Measurements from ENCODE around the gene S100B. TPM values are rescaled to one million over a fixed set of nuclear protein-coding genes. Genes with fewer than 3 reads are reported as not detected.

Gene S100B
- total and polyA plus RNA-seq, 2 of the 8 experiments (the other 6 are each of a cell fraction or from before 2014, with no cell fraction given) = 0.36 to 0.69 TPM

Other genes with a start within 250 kb of the S100B start
- 24.4 and 27.1 TPM in 2 replicates for gene DIP2A, start 146.2 kb downstream of the S100B start, total RNA-seq (2021; fragmentation: NEBNext Ultra II Directional; extraction: Animal tissue kit (Norgen Biotek cat#: 25700))
- 16.0 and 23.2 TPM in 2 replicates for gene DIP2A, start 146.2 kb downstream of the S100B start, polyA plus RNA-seq (2011; rRNA removed)
- gene PRMT2, start 30.6 kb upstream of the S100B start, total RNA-seq (2021; fragmentation: NEBNext Ultra II Directional; extraction: Animal tissue kit (Norgen Biotek cat#: 25700)) = 45.8 and 47.2 TPM in 2 replicates
- gene PRMT2, start 30.6 kb upstream of the S100B start, polyA plus RNA-seq (2011; rRNA removed) = 59.2 and 72.2 TPM in 2 replicates

Data from H1 (cell line).